Prostate gland (tissue), 2 donors: ENCODE measurements around the gene ACP4. TPM values are rescaled to one million over a fixed set of nuclear protein-coding genes. Genes with fewer than 3 reads are reported as not detected.

ENCODE experiments used
- DNase-seq: peaks from one replicate; pipeline ENCODE4 v3.0.0-alpha.2; 2019; ENCODE audit warnings: low spot score
- H3K27ac ChIP-seq, 2 donors: fragments of 200-600 bp; sonication (generic); 2 replicates each; pipeline ENCODE4 v1.5.1; 2017 to 2019
- H3K27me3 ChIP-seq: fragments of 200-600 bp; sonication (generic); replicated peaks from 2 replicates; pipeline ENCODE4 v1.5.1; 2019; ENCODE audit not compliant: insufficient read depth
- H3K36me3 ChIP-seq, 2 donors: fragments of 200-600 bp; sonication (generic); 1 replicate in 1 of 2; 2 replicates in 1 of 2; pipeline versions ENCODE4 v1.5.1 to v1.8.1; 2017 to 2019
- H3K4me1 ChIP-seq: fragments of 200-600 bp; sonication (generic); replicated peaks from 2 replicates; pipeline ENCODE4 v1.5.1; 2019
- H3K4me3 ChIP-seq, 2 donors: fragments of 200-600 bp; sonication (generic); 2 replicates each; pipeline ENCODE4 v1.5.1; 2017 to 2019
- H3K9me3 ChIP-seq: fragments of 200-600 bp; sonication (generic); 2 replicates; pipeline ENCODE4 v1.5.1; 2017
- POLR2A ChIP-seq: fragments of 450-650 bp; IDR thresholded peaks from one replicate; pipeline ENCODE4 v1.6.1; 2016; ENCODE audit warnings: antibody characterized with exemption, mild to moderate bottlenecking
- POLR2AphosphoS5 ChIP-seq: sonication (generic); formaldehyde crosslinking; IDR thresholded peaks from one replicate; pipeline ENCODE4 v1.6.1; 2017; ENCODE audit warnings: antibody characterized with exemption
- WGBS: methylation state at CpG from one replicate; pipeline ENCODE4 v1.1.5; 2018; 5-methylcytosine and 5-hydroxymethylcytosine counted together
- intact Hi-C: fragments of 100-400 bp; cut with DNase I; formaldehyde crosslinking; loops from one replicate; pipeline ENCODE4 v1.14.2; 2022
- total RNA-seq, 2 donors: library from RNA; depleted of rRNA; stranded (reverse); fragments of >200 nt; gene quantifications; one replicate each; pipeline ENCODE4 v1.1.0, GENCODE V29; 2016
- TF ChIP-seq, protein P1 (sequence below), 4 experiments: fragments of 200-600 bp in 2 of 4; fragments of 450-650 bp in 2 of 4; sonication (generic) in 2 of 4; IDR thresholded peaks; 1 replicate in 3 of 4; 2 replicates in 1 of 4; pipeline ENCODE4 v1.5.1; 2016 to 2019; ENCODE audit warnings: antibody characterized with exemption in 4 of 4, mild to moderate bottlenecking in 2 of 4, moderate library complexity in 2 of 4

The ACP4 gene
- total RNA-seq, 2 donors from 2014 or later: not detected

DNA sequence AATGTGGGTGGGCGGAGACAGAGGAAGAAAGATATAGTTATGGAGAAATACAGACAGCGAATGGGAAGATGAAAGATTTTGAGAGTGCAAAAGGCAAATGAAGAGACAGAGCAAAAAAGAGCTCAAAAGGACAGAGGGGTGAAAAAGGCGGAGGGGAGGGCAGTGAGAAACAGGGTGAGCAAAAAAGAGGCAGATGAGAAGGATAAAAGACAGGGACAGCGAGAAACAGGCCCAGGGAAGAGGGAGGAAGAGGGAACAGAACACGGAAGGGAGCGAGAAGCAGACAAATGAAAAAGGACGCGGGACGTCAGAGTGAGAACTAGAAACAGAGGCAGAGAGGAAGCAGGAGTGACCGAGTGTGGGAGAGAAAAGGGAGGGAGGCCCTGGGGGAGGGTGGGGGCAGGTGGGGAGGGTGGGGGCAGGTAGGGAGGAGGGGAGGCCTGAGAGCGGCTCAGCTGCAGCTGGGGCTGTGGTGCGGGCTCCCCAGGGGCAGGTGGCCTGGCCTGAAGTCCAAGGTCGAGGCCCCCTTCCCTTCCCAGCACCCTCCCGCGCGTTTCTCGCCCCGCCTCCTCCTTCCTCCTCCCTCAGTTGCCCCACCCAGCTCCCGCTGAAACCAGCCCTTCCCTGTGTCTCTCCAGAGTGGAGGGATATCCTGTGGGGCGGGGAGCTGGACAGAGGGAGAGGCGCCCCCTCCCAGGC is 30.5 kb downstream of the ACP4 start:
- Histone ChIP-seq H3K27me3 (no peaks in the 10 kb centered on the region), H3K9me3 (no peaks in the 10 kb centered on the region), H3K27ac (peak overlapping the region; percentile 11 to 25), H3K4me3 (peak overlapping the region in 1 of 2 donors; percentile 12), H3K4me1 (no peaks in the 10 kb centered on the region), H3K36me3 (no peaks in the 10 kb centered on the region)
- 5% methylated on average over 21 of the region's 21 CpGs for whole genome bisulfite sequencing
- no peak for DNase-seq
- TF ChIP-seq POLR2A (no peak), POLR2AphosphoS5 (no peak)
- TF ChIP-seq, protein P1, sequence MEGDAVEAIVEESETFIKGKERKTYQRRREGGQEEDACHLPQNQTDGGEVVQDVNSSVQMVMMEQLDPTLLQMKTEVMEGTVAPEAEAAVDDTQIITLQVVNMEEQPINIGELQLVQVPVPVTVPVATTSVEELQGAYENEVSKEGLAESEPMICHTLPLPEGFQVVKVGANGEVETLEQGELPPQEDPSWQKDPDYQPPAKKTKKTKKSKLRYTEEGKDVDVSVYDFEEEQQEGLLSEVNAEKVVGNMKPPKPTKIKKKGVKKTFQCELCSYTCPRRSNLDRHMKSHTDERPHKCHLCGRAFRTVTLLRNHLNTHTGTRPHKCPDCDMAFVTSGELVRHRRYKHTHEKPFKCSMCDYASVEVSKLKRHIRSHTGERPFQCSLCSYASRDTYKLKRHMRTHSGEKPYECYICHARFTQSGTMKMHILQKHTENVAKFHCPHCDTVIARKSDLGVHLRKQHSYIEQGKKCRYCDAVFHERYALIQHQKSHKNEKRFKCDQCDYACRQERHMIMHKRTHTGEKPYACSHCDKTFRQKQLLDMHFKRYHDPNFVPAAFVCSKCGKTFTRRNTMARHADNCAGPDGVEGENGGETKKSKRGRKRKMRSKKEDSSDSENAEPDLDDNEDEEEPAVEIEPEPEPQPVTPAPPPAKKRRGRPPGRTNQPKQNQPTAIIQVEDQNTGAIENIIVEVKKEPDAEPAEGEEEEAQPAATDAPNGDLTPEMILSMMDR (IDR thresholded peaks at IDR 0.05): no peak
- intact Hi-C loops: no loop called here

DNA sequence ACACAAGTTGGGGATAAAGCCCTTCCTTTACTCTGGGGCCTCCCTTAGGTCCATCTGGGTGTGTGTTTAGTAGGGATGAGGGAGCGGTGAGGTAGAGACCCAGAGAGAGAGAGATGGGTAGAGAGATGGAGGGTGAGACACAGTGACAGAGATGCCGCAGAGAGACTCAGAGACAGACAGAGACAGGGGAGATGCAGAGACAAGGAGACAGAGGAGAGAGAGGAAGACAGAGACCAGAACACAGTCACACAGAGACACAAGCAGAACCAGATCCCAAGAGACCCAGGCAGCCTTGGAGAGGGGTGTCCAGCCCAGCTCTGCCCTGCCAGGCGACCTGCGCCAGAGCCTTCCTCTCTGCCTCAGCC is 31.0 kb downstream of the ACP4 start:
- whole genome bisulfite sequencing: 54% methylated on average over 4 of the region's 4 CpGs
- Histone ChIP-seq H3K4me1 (no peaks in the 10 kb centered on the region), H3K4me3 (no peak overlapping the region), H3K9me3 (no peaks in the 10 kb centered on the region), H3K27ac (peak overlapping the region in 1 of 2 donors; percentile 25), H3K36me3 (no peaks in the 10 kb centered on the region), H3K27me3 (no peaks in the 10 kb centered on the region)
- TF ChIP-seq, protein P1 (IDR thresholded peaks at IDR 0.05): no peak
- TF ChIP-seq POLR2A: no peak
- DNase-seq: no peak
- intact Hi-C loops: no loop called here

DNA sequence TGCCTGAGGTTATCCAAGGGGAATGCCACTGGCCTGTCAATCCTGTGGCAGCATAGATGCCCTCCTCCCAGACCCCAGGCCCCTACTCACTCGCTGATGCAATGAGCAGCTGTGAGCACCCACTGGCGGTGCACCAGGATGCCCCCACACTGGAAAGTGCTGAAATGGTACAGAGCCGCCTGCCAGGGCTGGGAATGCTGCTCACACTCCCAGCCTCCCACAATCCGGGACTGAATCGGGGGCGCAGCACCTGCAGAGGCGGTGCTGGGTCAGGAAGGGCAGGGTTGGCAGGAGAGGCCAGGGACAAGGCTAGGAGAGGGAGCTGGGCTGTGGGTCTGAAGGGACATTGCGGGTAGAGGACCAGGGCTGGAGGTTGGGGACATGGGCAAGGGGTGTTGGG is 31.4 kb downstream of the ACP4 start:
- Histone ChIP-seq H3K36me3 (no peaks in the 10 kb centered on the region), H3K27ac (no peak overlapping the region), H3K4me3 (no peak overlapping the region), H3K27me3 (no peaks in the 10 kb centered on the region), H3K9me3 (no peaks in the 10 kb centered on the region), H3K4me1 (no peaks in the 10 kb centered on the region)
- TF ChIP-seq POLR2A (no peak), POLR2AphosphoS5 (no peak)
- TF ChIP-seq, protein P1 (IDR thresholded peaks at IDR 0.05): no peak
- DNase-seq: no peak
- intact Hi-C loops: no loop called here
- WGBS: 60% methylated on average over 8 of the region's 8 CpGs

DNA sequence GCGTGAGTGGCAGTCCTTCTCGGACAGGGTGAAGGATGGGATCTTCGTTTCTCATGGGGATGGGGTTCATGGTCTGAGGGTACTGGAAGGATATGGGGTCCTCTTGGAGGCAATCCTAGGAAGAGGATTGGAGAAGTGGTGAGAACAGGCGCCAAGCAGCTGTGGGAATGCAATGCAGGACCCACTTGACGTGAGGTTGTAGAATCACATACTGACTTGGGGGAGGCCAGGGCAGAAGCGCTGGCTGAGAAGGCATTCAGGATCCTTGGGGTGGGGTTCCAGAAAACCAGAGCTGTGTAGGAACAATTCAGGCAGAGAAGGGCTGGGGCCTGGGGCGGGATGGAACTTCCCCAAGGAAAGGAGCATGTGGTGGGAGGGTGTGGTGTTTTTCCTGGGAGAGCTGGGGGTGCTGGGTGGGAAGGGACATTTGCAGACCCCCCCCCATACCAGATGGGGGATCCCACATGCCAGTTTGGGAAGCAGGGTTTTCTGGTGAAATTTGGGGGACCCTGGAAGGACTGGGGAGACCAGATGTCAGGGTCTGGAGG is 32.5 kb downstream of the ACP4 start:
- 79% methylated on average over 7 of the region's 7 CpGs for WGBS
- Histone ChIP-seq H3K27me3 (no peaks in the 10 kb centered on the region), H3K9me3 (no peaks in the 10 kb centered on the region), H3K27ac (no peak overlapping the region), H3K4me1 (no peaks in the 10 kb centered on the region), H3K36me3 (no peaks in the 10 kb centered on the region), H3K4me3 (no peak overlapping the region)
- no peak for DNase-seq
- intact Hi-C loops: no loop called here
- no peak for TF ChIP-seq POLR2AphosphoS5
- no peak for TF ChIP-seq POLR2A
- TF ChIP-seq, protein P1 (IDR thresholded peaks at IDR 0.05): no peak
